ENCODE measurements around the gene ALPP.

DNA sequence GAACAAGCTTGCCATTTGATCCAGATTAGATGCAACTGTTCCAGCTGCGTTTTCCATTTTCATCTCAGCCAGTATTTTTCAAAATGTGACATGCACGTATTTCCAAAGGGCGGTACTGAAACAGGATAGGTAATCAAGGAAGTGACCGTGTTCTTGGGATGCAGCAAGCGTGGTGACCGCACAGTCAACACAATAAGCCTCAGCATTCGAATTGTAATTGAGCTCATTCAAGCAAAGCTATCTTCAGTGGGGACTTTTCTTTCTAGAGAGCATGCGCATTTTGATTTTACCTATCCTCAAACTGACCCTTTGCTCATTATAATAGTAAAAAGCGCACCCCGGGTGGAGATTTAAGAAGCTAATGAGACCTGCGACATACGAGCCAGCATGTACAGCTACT lies 3.4 kb upstream of the ALPP start:
- TF ChIP-seq MXI1 (IDR thresholded peaks at IDR 0.05; ENCODE audit: low read depth, low read length): no peak
- TF ChIP-seq, protein P1, sequence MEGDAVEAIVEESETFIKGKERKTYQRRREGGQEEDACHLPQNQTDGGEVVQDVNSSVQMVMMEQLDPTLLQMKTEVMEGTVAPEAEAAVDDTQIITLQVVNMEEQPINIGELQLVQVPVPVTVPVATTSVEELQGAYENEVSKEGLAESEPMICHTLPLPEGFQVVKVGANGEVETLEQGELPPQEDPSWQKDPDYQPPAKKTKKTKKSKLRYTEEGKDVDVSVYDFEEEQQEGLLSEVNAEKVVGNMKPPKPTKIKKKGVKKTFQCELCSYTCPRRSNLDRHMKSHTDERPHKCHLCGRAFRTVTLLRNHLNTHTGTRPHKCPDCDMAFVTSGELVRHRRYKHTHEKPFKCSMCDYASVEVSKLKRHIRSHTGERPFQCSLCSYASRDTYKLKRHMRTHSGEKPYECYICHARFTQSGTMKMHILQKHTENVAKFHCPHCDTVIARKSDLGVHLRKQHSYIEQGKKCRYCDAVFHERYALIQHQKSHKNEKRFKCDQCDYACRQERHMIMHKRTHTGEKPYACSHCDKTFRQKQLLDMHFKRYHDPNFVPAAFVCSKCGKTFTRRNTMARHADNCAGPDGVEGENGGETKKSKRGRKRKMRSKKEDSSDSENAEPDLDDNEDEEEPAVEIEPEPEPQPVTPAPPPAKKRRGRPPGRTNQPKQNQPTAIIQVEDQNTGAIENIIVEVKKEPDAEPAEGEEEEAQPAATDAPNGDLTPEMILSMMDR (IDR thresholded peaks at IDR 0.05): no peak
